DMS53 treated with DMSO at 0.1 percent for 48 hours (cell line): ENCODE measurements around the gene FMOD.

Experiments
- DNase-seq: peaks from one replicate; lab custom pipeline; 2025; ENCODE audit not compliant: unreplicated experiment; lab: John Stamatoyannopoulos, UW

The FMOD gene

DNA sequence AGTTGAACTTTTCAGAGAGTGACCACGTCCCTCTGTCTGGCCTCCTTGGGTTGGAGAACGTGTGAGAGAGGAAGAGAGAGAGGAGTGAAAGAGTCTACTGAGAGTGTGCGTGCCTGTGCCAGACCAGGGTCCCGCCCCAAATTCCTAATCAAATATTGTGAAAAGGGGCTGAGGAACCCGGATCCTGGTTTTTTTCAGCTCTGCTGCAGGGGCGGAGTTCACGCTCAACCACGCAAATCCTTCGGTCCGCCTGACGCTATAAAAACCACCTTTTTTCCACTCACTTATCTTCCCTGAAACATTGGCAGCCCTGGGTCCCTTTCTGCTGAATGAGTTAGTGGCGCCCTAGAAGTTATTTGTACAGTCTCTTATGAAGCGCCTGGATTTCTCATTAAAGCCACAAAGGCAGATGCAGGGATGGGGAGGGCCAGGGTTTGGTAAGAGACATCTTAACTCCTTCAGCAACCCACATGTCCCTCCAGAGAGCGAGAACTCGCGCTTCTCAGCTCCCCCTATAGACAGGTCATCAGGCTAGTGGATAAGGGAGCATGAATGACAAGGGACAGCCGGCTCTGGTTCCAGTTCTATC lies at the start of gene FMOD:
TSS of gene FMOD (minus strand) at position 86 of the 589 bp plus-strand sequence. CDS start 2,852 bp downstream, outside the sequence.
- DNase-seq, result peak; percentile 45

DNA sequence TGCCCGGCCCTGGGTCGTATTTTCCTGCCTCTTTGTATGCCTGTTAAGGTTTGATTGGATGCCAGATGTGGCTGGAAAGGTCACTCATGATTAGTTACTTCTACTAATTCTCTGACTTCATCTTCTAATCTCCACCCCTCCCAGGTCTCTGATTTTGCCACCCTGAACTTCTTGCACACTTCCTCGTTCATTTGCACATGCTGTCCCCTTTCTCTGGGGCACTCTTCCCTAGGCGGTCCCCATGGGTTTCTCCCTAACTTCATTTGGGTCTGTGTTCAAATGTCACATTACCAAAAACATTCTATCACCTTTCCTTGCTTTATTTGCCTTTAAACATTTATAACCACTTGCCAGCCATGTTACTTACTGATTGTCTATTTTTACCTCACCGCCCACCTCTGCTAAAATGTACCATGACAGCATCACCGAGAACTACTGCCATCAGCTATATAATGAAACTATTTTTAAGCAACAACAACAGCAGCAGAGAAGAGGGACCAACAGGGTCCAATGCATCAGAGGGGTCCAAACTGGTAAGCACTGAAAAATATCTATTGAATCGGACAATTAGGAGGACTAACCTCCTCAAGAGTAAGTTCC lies 45.8 kb upstream of the FMOD start:
- no peak for DNase-seq

DNA sequence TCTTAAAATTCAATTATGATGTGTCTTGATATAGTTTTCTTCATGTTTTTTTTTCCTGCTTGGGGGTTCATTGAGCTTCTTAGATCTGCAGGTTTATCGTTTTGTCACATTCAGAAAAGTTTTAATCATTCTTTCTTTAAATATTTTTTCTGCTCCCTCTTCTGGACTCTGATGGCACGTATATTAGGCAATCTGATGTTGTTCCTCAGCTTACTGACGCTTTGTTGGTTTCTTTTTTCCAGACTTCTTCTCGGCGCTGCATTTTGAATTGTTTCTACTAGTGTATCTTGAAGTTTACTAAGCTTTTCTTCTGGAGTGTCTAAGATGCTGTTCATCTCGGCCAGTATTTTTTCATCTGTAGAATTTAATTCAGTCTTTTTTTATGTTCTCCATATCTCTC lies 44.8 kb upstream of the FMOD start:
- DNase-seq, result no peak

DNA sequence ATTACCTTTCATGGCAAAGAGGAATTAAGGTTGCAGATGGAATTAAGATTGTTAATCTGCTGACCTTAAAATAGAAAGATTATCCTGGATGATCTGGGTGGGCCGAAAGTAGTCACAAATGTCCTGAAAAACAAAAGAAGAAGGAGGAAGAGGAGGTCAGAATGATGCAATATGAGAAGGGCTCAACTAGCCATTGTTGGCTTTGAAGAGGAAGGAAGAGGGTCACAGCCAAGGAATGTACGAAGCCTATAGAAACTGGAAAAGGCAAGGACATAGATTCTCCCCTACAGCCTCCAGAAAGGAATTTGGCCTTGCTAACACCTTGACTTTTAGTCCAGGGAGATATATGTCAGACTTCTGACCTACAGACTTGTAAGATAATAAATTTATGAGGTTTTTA lies 39.4 kb upstream of the FMOD start:
- no peak for DNase-seq

DNA sequence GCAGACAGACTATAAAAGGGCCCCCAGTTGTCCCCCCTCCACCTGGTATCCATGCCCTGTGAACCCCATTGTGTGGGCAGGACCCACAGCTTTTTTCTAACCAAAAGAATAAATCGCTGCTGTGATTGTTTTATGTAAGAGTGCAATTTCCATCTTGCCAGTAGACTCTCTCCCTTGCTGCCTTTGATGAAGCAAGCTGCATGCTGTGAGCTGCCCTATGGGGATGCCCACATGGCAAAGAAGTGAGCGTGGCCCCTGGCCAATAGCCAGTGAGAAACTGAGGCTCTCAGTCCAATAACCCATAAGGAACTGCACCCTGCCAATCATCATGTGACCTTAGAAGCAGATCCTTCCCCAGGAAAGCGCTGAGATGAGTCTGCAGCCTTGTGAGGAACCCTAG lies 37.8 kb upstream of the FMOD start:
- no peak for DNase-seq

DNA sequence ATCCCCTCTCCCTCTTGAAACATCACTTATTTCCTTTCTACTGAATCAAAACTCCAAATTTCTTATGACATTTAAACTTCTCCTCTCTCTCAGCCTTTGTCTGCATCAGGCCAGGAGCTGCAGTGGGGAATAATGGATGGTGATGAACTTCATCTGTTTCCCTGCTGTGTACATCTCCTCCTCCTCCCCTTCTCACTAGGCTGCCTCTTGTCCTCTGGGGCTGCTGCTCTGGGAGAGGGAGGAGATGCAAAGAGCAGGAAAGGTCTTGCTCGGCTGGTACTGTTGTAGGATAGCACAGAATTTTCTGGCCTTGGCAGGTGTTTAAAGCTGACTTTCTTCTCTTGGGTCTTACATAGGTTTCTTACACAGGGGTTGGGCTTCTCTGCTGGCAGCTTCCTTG lies 31.1 kb upstream of the FMOD start:
- no peak for DNase-seq

DNA sequence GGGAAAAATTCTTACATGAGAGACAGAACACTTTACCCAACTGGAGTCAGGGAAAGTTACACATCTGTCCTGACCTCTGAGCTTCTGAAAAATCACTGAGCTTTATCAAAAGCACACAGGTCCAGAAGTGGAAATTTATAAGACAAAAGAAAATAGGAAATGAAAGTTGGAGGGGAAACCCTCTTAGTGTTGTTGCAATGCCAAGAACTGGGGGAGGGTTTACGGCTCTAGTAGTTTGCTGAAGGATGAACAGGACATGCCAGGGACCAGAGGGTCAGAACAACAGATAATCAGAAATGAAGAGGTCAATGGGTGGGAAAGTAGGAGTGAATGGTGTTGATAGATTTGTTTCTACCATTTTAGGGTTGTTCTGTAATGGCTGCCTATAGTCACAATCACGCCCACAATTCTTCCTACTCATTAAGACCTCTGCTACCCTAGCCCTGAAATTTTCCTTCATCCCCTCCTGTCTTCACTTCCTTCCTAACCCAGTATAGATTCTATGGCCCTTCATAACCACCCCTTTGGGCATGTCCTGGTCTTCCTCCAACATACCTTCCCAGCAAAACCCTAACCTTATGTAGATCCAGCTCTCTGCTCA lies 30.3 kb upstream of the FMOD start:
- DNase-seq, result no peak

DNA sequence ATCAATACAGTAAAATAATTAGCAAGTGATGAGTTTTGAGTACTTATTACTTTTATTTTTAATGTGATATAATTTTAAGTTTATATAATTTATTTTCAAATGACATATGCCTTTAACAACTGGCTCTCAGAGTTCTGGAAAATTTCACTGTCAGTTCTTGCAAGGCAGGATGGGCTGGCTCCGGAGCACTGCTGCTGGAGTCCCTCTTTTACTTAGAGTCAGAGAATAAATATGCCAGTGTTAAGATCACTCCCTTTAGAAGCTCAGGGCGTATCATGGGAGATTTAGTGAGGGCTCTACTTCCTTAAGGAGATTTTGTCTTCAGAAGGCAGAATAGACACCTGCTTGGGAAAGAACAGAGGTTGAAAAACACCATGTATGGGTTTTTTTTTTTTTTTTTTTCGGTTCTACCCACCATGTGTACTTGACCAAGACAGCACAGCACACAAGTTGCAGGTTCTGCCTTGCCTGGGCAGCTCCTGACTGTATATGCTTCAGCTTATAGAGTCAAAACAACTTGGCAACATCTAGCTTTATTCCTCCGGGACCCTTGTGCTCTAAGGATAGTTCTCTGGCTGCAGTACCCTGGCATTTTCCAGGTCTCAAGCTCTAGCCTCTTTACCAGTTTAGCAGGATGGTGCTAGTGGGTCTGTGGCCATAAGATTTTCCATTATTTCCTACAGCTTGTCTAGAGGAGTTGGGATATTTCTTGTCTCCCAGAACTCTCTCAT lies 29.7 kb upstream of the FMOD start:
- DNase-seq, result no peak

DNA sequence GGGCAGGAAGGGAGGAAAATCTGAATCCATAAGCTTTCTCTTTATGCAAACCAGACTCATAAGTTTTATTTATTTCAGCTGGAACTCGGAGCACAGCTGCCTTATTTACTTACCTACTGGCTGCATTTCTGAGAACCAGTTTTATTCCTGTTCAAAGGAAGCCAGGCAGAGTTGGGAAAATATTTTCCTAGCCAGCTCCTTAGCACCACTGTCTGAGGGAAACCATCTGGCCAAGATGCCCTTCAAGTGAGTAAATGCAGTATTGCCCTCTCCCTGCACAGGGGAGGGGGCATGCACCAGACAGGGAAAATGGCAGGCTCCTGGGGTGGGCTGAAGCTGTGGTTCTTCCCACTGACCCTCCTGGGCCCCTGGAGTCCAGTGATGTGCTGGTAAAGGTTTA lies 28.9 kb upstream of the FMOD start:
- no peak for DNase-seq

DNA sequence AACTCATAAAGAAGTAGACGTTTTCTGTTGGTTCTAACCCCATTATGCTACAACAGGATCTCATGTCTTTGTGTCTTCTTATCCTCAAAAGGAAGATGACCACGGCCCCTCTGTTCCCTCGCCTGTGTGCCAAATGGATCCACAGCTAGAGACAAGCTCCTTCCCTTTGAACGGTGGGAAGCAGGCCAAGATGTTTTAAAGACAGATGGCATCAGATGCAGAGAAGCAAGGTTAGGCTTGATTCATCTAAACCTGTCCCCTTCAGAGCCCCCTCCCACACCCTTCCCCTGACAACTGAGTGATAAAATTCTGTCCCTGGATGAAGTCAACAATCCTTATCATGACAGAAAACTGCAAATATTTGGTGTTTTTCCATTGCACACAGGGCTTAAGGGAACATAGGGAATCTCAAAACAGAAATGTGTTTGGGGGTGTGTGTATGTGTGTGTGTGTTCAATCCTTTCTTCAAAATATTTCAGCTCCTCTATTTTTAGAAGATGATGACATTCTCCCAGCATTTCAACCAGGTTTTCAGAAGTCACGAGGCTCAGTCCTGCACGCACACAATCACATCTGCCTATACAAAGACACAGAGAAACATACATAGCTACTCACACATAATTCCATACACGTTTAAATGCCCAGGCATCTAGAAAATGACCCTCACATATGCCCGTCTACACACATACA lies 27.8 kb upstream of the FMOD start:
- DNase-seq, result no peak

DNA sequence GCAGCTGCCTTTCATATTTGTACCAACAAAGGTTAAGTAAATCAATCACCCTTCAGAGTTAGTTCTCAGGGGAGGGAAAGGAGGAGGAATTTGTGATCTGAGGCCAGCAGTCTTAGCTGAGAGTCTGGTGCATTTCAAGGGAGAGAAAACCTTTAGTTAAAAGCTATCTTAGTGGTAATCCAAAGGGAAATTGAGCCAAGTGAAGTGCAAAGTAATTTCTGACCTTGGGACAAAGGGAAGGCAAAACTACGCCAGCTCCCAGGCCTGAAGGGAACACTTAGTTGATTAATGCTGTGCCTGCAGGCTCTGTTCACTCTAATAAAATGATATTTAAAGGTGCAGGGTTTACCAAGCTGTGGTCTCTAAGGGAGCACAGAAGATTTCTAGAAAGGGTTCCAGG lies 23.1 kb upstream of the FMOD start:
- no peak for DNase-seq

DNA sequence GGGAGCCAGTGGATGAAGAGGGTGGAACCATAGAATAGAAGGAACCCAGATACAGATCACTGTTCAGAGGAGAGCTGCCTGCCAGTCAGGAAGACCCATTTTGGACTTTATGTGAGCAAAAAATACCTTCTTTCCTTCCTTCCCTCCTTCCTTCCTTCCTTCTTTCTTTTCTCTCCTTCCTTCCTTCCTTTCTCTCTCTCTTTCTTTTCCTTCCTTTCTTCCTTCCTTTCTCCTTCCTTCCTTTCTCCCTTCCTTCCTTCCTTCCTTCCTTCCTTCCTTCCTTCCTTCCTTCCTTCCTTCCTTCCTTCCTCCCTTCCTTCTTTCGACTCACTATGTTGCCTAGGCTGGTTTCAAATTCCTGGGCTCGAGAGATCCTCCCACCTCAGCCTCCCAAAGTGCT lies 22.1 kb upstream of the FMOD start:
- no peak for DNase-seq

DNA sequence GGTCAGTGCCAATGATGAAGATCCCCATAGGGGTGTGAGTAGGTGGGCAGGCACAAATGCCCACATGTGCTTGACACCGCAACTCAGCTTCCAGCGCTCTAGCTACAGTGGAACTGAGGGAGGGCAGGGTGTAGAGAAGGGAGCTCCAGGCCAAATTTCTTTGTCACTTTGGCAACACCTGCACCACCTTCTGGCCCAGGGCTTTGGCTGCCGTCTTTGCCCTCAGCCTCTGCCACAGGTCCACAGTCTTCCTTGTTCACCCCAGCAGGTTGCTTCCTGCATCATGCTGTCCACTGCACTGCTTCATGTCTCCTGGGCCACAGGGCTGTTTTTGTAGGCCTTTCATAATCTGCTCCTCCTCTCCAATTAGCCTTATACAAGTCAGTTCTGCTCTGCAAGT lies 20.4 kb upstream of the FMOD start:
- DNase-seq, result no peak

DNA sequence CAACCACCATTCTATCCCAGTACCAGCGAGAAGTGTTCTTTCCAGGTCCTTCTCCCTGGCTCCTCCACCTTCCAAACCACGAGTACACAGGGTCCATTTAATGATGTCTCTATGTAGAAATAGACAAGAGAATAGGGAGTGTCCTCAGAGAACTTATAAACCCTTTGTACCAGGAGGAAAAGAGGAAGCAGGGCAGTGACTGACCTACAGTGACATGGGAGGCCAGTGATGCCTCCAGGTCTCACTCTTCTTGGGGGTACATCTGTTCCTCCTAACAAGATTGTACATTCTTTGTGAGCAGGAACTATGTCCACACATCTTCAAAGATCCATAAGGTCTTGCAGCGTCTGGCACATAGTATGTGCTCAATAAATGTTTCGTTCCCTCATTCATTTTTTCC lies 18.7 kb upstream of the FMOD start:
- no peak for DNase-seq

DNA sequence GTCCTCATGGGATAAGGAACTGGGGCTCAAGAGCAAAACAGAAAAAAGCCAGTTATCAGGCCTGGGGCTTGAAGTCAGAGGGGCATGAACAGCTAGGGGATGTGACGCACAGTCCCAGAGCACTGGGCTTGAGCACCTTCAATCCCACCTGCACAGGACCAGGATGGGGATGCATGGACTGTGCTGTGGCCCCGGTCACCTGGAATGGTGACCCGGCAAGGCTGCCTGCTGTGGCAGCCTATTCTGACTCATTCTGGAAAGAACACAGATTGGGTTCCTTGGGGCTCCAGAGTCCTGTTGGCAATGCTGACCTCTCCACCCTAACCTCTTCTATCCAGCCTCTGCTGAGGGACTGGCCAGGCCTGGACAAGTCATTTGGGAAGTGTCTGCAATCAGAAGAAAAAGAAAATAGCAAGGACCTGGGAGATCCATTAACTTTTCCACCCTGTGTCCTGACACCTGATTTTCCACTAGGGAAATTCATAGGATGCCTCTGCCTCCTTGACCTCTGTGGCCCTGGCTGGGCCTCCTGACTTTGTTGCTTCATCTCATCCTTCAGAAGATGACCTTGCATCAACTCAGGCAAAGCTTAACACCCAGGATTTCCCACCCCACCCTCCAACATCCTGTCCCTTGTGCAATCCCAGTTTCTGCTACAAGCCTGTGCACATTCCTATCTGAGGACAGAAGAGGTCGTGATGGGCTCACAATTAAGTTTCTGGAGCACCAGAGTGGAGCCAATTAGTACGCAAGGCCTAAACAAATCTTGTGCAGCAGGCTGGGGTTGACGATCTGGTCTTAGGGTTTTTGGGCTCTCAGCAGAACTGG lies 17.9 kb upstream of the FMOD start:
- no peak for DNase-seq

DNA sequence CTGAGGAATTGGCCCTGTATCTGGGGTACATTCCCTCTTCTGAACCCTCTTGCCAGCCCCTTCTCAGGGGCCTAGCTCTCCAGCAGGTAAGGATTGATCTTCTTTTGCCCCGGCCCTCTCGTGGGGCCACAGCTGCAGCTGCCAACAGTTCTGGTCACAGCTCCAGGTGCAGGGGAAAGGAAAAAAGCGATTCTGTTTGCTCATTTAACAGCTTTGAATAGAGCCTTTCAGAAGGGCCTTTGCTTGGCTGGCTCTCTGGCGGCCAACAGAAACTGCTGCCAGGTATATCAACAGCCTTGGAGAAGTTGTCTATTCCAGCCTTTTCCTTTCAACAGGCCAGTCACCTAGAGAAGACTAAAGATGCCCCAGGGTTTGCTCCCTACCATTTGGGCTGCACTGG lies 16.1 kb upstream of the FMOD start:
- peak; percentile 70 for DNase-seq

DNA sequence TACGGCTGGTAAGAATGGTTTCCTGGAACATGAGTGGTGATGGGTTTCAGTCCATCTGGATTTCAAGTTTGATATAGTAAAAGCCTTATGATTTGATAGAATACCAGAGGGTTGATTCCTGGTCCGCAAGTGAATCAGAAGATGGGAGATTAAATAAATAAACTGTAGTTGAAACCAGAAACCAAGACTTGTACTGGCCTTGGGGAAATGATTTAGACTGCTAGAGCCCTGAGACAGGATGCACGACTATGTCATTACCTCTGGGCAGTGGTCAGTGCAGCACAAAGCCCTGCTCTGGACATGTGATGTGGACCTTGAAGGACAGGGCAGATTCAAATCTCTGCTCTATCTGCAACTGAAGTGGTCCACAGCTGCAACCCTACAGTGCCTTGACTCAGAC lies 15.6 kb upstream of the FMOD start:
- DNase-seq, result no peak

DNA sequence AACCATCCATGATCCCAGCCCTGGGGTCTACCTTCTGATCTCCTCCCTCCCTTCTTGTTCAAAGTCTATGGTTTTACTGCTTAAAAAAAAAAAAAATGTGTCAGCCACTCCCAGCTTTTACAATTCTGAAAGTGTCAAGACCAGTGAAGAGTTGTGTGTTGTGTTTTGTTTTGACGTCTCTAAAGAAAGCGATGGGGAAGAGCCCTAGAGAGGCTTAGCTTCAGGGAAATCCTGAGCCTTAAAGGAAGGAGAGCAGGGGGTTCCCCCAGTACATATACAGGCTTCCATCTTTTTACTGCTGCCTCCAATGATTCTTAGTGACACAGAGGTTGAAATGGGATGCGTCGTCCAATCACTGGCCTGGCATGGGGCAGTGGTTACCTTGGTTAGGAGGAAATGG lies 13.9 kb upstream of the FMOD start:
- DNase-seq, result no peak

DNA sequence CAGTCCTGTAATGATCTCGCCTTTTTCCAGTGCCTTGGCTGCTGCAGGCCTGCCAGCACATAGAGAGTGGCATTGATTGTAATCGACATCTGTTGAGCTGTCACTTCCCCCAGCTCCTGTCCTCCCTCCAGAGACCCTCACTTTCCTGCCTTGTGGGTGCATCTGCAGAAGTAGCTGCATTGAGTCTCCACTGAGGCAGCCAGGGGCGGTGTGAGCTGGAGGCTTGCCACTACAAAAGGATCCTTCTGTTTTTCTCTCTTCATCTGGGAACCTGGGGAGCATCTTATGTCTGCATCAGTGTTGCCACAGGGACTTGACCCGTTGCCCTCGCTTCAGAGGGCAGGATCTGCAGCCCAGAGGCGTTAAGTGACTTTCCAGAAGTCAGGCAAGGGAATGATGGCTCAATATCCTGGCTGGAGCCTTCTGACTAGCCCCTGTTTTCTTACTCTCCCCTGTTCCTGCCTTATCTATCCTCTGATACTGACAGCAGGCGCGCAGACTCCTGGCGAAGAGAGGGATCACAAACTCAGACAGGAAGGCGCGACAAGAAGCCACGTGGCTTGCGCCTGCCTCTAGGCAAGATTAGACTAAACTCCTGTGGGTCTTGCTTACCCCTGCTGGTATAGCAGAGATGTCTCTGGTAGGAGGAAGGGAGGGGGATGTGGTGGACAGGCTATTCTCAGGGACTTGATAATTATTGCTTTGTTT lies 13.3 kb upstream of the FMOD start:
- DNase-seq, result no peak

DNA sequence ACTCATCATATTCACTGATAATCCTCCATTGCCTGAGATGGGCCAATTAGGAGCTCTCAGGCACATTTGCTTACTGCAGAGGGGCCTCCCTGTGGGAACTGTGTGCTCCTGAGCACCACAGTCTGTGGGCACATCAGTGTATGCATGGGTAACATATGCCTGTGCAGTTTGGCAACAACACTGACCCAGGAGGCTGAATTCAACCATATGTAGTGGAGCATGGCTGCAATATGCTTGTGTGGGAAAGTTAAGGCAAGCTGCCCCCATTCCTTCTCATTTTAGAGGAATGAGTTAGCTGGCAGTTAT lies 11.8 kb upstream of the FMOD start:
- no peak for DNase-seq
